Stimulated activated CD8-positive, alpha-beta memory T cell treated with anti-CD3 and anti-CD28 coated beads, Interleukin-15, amount 100 ng/mL, for 24 hours (primary cell): ENCODE results near the gene PTAR1.

Source experiments
- DNase-seq: peaks from one replicate; pipeline ENCODE4 v3.0.0-alpha.2; 2020; ENCODE audit warnings: low read depth

PTAR1 gene

GRCh38 chr9:69750085-69750484, 9.7 kb downstream of the PTAR1 start:
- no peak for DNase-seq

- no peak for DNase-seq
Measured at GRCh38 chr9:69748304-69748703, 11.5 kb downstream of the PTAR1 start.

- DNase-seq: no peak
Measured at GRCh38 chr9:69746859-69747560, 12.8 kb downstream of the PTAR1 start.

DNA sequence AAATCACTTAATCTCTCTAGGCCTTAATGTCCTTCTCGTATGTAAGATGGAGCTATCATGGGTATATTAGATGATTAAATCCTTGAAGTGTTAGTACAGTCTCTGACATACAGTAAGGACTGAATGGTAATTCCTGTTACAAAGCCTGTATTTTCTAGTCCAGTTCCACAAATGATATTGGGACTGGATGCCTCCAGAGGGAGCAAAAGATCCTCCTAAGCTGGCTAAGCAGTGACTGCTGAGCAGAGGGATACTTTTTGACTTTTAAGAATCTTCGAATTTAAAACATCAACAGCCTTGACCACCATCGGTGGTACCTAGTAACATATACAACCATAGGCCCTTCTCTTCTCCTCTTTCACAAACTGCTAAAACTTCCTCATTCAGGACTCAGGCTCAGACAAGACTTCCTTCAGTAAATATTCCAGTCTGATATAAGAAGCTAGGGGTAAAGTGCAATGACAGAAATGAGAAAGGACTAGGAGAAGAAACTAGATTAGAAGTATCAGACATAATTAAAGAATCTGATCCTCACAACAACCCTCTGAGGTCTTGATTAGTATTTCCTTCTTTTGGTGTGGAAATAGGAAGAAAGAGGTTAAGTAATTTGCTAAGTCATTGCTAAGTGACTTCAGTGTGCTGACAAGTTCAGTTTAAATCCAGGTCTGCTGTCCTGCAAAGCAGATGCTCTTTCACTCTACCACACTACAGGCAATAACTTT, 13.9 kb downstream of the PTAR1 start:
- DNase-seq: no peak

DNA sequence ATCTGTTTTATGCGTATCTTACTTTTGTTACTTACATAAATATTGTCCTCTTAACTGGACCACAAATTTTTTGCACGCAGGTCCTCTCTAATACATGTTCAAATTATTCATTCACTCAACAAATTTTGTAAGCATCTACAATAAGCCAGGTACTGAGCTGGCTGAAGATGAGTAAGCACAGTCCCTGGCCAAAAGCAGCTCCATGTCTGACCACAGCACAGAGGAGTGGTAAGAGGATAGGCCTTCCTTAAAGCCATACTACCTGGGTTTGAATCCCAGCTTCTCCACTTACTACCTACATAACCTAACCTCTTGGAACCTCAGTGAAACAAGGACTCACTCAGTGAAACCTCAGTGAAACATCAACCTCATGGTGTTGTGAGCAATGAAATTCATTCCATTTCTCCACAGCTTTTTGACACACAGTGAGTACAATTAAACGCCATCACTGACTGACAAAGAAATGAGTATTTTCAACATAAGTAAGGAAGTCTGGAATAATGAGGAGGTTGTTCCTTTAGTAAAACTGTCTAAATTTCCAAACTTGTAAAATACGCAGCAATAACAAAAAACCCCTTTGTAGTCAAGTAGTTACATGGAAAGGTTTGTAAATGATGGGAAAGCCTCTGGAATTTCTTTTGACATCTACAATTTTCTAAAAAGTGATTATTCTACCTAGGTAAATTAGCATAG, 15.0 kb downstream of the PTAR1 start:
- no peak for DNase-seq

DNA sequence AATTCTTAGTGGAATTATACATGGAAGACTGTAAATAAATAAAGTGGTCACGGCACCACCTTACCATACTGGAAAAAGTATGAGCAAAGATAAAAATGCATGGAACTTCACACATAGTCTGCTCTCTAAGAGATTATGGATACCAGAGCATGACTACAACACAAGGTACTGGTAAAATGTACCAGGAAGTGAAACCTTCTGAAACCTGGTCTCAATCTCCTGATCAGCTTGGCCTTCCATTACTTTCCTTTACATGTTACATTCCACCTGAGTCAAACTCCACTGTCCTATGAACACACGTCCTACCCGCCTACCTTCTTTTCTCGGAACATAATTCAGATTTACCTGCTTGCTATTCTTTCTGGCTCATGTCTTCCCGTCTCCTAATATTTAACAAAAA, 15.9 kb downstream of the PTAR1 start:
- no peak for DNase-seq

GRCh38 chr9:69740872-69741505, 18.8 kb downstream of the PTAR1 start:
- DNase-seq: no peak

DNA sequence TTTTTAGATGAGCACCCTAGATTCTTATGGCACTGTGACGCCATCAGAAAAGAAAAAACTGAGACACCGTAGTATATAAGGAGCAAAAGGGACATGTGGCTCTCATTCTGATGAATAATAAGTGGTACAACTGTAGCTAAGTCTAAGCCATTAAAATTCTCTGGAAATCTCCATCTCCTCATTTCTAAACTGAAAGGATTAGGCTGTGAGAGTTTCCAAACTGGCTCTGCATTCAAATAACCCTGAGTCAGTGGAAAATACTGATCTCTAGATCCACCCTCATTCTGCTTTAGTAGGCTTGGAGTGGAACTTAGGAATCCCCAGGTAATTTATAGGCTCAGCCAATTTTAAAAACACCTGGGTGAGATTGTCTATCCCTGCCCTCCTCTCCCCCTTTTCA, 28.5 kb downstream of the PTAR1 start:
- DNase-seq: no peak

GRCh38 chr9:69719983-69720382, 39.8 kb downstream of the PTAR1 start:
- no peak for DNase-seq

DNA sequence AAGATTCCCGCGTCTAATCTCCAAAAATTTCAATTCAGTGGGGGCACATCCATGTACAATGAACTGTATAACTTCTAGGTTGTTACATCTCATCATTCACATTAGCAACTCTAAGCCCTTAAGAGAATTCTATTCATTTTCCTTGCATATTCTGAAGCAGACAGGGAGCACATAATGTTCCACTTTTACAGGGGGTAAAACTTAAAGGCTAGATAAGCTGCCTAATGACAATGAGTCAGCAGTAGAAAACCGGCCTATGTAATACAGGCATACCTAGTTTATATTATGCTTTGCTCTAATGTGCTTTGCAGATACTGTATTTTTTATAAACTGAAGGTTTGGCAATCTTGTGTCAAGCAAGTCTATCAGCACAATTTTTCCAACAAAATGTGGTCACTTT, 40.4 kb downstream of the PTAR1 start:
- no peak for DNase-seq

- no peak for DNase-seq
Measured at GRCh38 chr9:69718218-69718617, 41.6 kb downstream of the PTAR1 start.

GRCh38 chr9:69715825-69716224, 44.0 kb downstream of the PTAR1 start:
- DNase-seq: no peak

GRCh38 chr9:69715096-69715495, 44.7 kb downstream of the PTAR1 start:
- DNase-seq: no peak

DNA sequence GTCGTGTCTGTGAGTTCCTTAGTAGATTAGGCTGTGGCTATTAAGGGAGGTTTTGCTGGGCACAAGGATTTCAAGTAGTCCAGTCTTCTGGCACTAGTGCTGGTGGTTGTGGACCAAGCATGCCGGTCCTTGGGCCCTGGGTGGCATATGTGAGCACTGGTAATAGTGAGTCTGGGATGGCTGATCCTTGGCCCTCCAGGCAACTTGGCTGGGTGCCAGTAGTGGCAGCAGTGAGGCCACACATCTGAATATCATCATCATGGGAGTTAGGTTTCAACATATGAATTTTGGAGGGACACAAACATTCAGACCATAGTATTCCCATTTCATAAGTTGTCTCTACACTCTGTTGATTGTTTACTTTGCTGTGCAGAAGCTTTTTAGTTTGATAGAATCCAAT, 62.3 kb downstream of the PTAR1 start:
- DNase-seq: no peak

GRCh38 chr9:69696802-69697201, 63.0 kb downstream of the PTAR1 start:
- DNase-seq: no peak

GRCh38 chr9:69689991-69690538, 69.7 kb downstream of the PTAR1 start:
- no peak for DNase-seq

DNA sequence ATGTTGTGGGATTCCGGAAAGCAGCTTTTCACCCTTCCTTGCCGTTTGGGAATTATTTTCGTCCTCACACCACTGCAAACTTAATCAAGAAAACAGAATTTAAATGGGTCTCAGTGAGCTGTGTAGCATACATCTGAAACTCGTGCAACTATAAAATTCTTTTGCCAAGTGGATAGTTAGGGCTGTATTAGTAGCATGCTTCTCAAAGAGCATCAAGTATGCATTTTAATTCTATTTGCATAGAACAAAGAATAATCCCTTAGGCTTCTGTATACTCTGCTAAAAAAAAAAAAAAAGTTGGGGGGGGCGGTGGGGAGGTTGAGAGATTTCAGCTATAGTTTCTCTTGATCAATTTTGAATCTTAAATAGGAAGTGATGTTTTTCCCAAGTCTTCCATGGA, 75.9 kb downstream of the PTAR1 start:
- DNase-seq: no peak

DNA sequence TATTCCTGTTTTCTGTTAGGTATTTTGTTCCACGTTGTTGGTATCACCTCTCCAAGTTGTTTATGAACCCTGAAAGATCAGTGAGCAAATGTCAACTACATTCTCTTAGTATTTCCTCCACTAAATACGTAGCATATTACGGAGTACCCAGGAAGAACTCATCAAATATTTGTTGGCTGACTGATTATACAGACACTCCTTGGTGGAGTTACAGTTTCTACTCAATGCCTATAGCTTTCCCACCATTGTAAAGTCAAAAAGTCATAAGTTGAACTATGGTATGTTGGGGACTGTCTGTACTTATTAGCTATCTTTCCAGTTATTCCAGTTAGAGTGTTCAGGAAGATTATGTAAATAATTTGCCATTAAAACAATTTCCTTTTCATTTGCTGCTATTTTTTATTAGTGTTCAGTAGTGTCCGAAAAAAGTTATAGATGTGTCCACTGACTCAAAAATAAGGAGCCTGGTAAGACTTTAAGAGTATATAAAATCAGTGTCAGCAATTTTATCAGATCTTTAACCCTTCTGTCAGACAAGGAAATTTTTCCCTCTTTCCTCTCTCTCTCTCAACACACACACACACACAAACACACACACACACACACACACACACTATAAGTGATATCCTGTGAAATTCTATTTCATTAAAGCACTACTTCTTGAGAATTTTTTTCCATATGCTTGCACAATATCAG, 80.8 kb downstream of the PTAR1 start:
- DNase-seq: no peak

DNA sequence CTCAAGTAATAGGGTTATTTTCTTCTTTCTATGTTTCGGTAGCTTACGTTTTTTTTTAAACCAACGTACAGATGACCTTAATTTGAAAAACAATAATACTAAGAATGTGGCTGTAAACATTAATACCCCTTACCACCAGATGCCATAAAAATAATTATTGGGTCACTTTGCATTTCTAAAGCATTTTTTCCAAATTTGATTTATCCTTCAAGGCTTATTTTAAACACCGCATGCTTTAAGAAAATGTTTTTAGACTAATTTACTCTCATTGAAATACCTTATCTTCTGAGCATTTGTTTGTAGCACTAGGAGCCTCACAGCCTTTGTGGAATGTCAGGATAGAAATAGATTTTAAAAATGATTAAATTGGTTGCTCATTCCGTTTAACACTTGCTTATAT, 81.9 kb downstream of the PTAR1 start:
- DNase-seq: no peak

GRCh38 chr9:69675563-69675962, 84.2 kb downstream of the PTAR1 start:
- no peak for DNase-seq

DNA sequence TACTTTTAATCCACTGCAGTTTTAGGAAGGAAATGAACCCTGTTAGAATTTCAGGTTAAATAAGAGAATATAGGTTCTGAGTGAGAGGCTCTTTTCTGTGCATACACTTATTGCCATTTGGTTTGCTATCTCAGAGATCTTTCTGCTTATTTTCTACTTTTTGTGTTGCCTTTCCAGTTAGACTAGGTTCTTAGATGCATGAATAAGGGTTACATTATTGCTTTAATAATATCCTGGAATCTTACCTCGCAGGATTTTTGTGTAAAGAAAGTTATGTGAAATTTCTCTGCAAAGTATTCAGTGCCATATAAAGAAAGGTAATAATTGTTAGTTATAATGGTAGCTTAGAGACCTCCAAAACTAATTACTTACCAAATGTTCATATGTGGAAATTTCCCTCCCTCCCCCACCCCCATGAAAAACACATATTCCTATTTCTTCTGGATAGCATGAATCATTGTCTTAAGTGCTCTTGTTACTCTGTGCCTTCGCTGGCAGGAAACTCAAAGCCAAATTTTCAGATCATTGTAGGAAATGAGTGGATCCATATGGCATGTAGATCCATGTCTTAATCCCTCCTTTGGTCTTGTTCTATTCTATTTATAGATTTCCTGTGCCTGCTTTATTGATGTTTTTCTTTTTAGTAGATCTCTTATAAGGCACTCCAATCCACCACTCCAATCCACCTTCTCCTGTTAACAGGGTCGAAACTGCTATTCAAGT, 84.9 kb downstream of the PTAR1 start:
- no peak for DNase-seq
